H9 (cell line): Measurements from ENCODE around the gene KNG1. TPM values are rescaled to one million over a fixed set of nuclear protein-coding genes. Genes with fewer than 3 reads are reported as not detected.
"Not testable (repeated sequence)": the region's sequence is repeated elsewhere in the genome, so short reads cannot be mapped to it uniquely, and the experiment has no call there.

ENCODE experiments used
- DNase-seq: peaks from one replicate; pipeline ENCODE4 v3.0.0-alpha.2; 2017
- H2AFZ ChIP-seq: one replicate; pipeline ENCODE4 v1.6.1; 2013; ENCODE audit warnings: mild to moderate bottlenecking, low read length, control low read depth, moderate library complexity
- H2AK5ac ChIP-seq: 2 replicates; pipeline ENCODE4 v1.6.1; 2013; ENCODE audit warnings: low read length, control low read depth, mixed read lengths; ENCODE audit not compliant: insufficient read length
- H2BK120ac ChIP-seq: one replicate; pipeline ENCODE4 v1.6.1; 2013; ENCODE audit warnings: low read depth, mild to moderate bottlenecking, low read length, control low read depth, inconsistent platforms; ENCODE audit not compliant: poor library complexity, severe bottlenecking
- H2BK12ac ChIP-seq: 2 replicates; pipeline ENCODE4 v1.6.1; 2013; ENCODE audit warnings: low read length, control low read depth, mixed read lengths, low read depth; ENCODE audit not compliant: insufficient read length
- H2BK15ac ChIP-seq: 2 replicates; pipeline ENCODE4 v1.6.1; 2013; ENCODE audit warnings: low read depth, low read length, control low read depth
- H2BK20ac ChIP-seq: one replicate; pipeline ENCODE4 v1.6.1; 2013; ENCODE audit warnings: low read depth, mild to moderate bottlenecking, low read length, control low read depth, inconsistent platforms; ENCODE audit not compliant: poor library complexity, severe bottlenecking
- H2BK5ac ChIP-seq: 2 replicates; pipeline ENCODE4 v1.6.1; 2013; ENCODE audit warnings: low read length, control low read depth, mixed read lengths; ENCODE audit not compliant: insufficient read length
- H3K14ac ChIP-seq: 2 replicates; pipeline ENCODE4 v1.6.1; 2013; ENCODE audit warnings: low read length, control low read depth; ENCODE audit not compliant: insufficient read depth
- H3K18ac ChIP-seq: 2 replicates; pipeline ENCODE4 v1.6.1; 2013; ENCODE audit warnings: low read depth, mild to moderate bottlenecking, mixed read lengths, low read length, control low read depth; ENCODE audit not compliant: insufficient read length
- H3K23ac ChIP-seq: 2 replicates; pipeline ENCODE4 v1.6.1; 2013; ENCODE audit warnings: low read length, control low read depth, mixed read lengths, low read depth; ENCODE audit not compliant: insufficient read length
- H3K23me2 ChIP-seq: 2 replicates; pipeline ENCODE4 v1.6.1; 2013; ENCODE audit warnings: low read depth, mild to moderate bottlenecking, mixed read lengths, low read length, control low read depth; ENCODE audit not compliant: insufficient read length, poor library complexity, severe bottlenecking
- H3K27ac ChIP-seq: 2 replicates; pipeline ENCODE4 v1.5.1; 2013; ENCODE audit warnings: low read length, control low read depth, mixed read lengths, low read depth; ENCODE audit not compliant: insufficient read length
- H3K27me3 ChIP-seq: 2 replicates; pipeline ENCODE4 v1.6.1; 2013; ENCODE audit warnings: low read length, control low read depth, inconsistent platforms; ENCODE audit not compliant: insufficient read depth
- H3K4ac ChIP-seq: 2 replicates; pipeline ENCODE4 v1.6.1; 2013; ENCODE audit warnings: low read depth, mild to moderate bottlenecking, control low read depth, inconsistent platforms, low read length, moderate library complexity
- H3K4me1 ChIP-seq: 2 replicates; pipeline ENCODE4 v1.6.1; 2013; ENCODE audit warnings: low read length, control low read depth, inconsistent platforms; ENCODE audit not compliant: insufficient read depth
- H3K4me2 ChIP-seq: 2 replicates; pipeline ENCODE4 v1.6.1; 2013; ENCODE audit warnings: low read length, control low read depth, mixed read lengths; ENCODE audit not compliant: insufficient read length, insufficient read depth
- H3K56ac ChIP-seq: 2 replicates; pipeline ENCODE4 v1.6.1; 2013; ENCODE audit warnings: low read depth, mild to moderate bottlenecking, mixed read lengths, low read length, control low read depth; ENCODE audit not compliant: insufficient read length
- H3K79me1 ChIP-seq: 2 replicates; pipeline ENCODE4 v1.6.1; 2013; ENCODE audit warnings: low read depth, mild to moderate bottlenecking, moderate library complexity, low read length, control low read depth, inconsistent platforms; ENCODE audit not compliant: insufficient read depth, poor library complexity, severe bottlenecking
- H3K79me2 ChIP-seq: 2 replicates; pipeline ENCODE4 v1.6.1; 2013; ENCODE audit warnings: low read length, control low read depth, inconsistent platforms; ENCODE audit not compliant: insufficient read depth
- H3K9ac ChIP-seq: 2 replicates; pipeline ENCODE4 v1.6.1; 2013; ENCODE audit warnings: low read length, control low read depth, mixed read lengths; ENCODE audit not compliant: insufficient read length; ENCODE audit errors: extremely low read depth
- H3K9me3 ChIP-seq: one replicate; pipeline ENCODE4 v1.6.1; 2013; ENCODE audit warnings: low read depth, low read length, inconsistent platforms; ENCODE audit not compliant: control insufficient read depth
- H3T11ph ChIP-seq: one replicate; pipeline ENCODE4 v1.6.1; 2013; ENCODE audit warnings: mild to moderate bottlenecking, low read length, control low read depth, inconsistent platforms
- H4K20me1 ChIP-seq: one replicate; pipeline ENCODE4 v1.6.1; 2013; ENCODE audit not compliant: control insufficient read depth, insufficient read length, insufficient read depth
- H4K5ac ChIP-seq: 2 replicates; pipeline ENCODE4 v1.6.1; 2013; ENCODE audit warnings: low read depth, mild to moderate bottlenecking, mixed read lengths, low read length, control low read depth; ENCODE audit not compliant: insufficient read length
- H4K8ac ChIP-seq: replicated peaks from 2 replicates; pipeline ENCODE4 v1.6.1; 2013; ENCODE audit warnings: low read length, control low read depth, mixed read lengths, low read depth; ENCODE audit not compliant: insufficient read length
- H4K91ac ChIP-seq: 2 replicates; pipeline ENCODE4 v1.6.1; 2013; ENCODE audit warnings: low read depth, mild to moderate bottlenecking, moderate library complexity, mixed read lengths, low read length, control low read depth; ENCODE audit not compliant: insufficient read length
- H3K27ac Mint-ChIP-seq, 3 experiments: 2 replicates in 2 of 3; 3 replicates in 1 of 3; pipeline ENCODE4 v1.8.0; 2020 to 2021; ENCODE audit warnings: mixed read lengths in 3 of 3, mild to moderate bottlenecking in 1 of 3, moderate library complexity in 1 of 3
- H3K27me3 Mint-ChIP-seq: 2 replicates; pipeline ENCODE4 v1.8.0; 2021; ENCODE audit warnings: low read depth, mild to moderate bottlenecking, moderate library complexity, mixed read lengths
- H3K36me3 Mint-ChIP-seq, 3 experiments: 2 replicates in 2 of 3; 3 replicates in 1 of 3; pipeline ENCODE4 v1.8.0; 2020 to 2021; ENCODE audit warnings: low read depth in 3 of 3, mixed read lengths in 3 of 3; ENCODE audit not compliant: insufficient read depth in 1 of 3
- H3K4me1 Mint-ChIP-seq, 2 experiments: 2 replicates each; pipeline ENCODE4 v1.8.0; 2020; ENCODE audit warnings: mixed read lengths in 2 of 2
- H3K4me3 Mint-ChIP-seq, 2 experiments: 2 replicates in 1 of 2; 3 replicates in 1 of 2; pipeline ENCODE4 v1.8.0; 2020 to 2021; ENCODE audit warnings: mild to moderate bottlenecking in 2 of 2, mixed read lengths in 2 of 2, moderate library complexity in 1 of 2
- H3K9me3 Mint-ChIP-seq, 2 experiments: 2 replicates in 1 of 2; 3 replicates in 1 of 2; pipeline ENCODE4 v1.8.0; 2020; ENCODE audit warnings: mild to moderate bottlenecking in 2 of 2, mixed read lengths in 2 of 2, moderate library complexity in 1 of 2
- CTCF ChIP-seq: fragments of 200-600 bp; sonication (generic); conservative IDR thresholded peaks from 3 replicates; pipeline ENCODE4 v1.8.0; 2021; ENCODE audit warnings: antibody characterized with exemption, mild to moderate bottlenecking
- WGBS: extraction: QIAGEN DNeasy Blood & Tissue Kit; methylation state at CpG from one replicate; pipeline ENCODE4 v1.1.7; 2013; ENCODE audit warnings: missing lambda C conversion rate, low lambda C conversion rate, mixed read lengths; ENCODE audit not compliant: insufficient read length; ENCODE audit errors: extremely low coverage; 5-methylcytosine and 5-hydroxymethylcytosine counted together
- total RNA-seq: library from RNA; stranded (reverse); gene quantifications from 2 replicates; pipeline ENCODE4 v1.2.1, GENCODE V29; 2021

The KNG1 gene
- total RNA-seq, 1 experiment from 2014 or later: not detected

DNA sequence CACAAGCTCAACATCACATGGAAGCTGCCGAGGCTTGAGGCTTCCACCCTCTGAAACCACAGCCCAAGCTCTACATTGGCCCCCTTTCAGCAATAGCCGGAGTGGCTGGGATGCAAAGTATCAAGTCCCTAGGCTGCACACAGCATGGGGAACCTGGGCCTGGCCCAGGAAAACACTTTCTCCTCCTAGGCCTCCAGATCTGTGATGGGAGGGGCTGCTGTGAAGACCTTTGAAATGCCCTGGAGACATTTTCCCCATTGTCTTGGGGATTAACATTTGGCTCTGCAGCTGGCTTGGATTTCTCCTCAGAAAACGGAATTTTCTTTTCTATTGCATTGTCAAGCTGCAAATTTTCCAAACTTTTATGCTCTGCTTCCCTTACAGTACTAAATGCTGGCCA, 33.2 kb upstream of the KNG1 start:
- Histone ChIP-seq H3K18ac (no peak overlapping the region), H2BK12ac (no peak overlapping the region), H4K8ac (no peak overlapping the region), H3K27me3 (no peaks in the 10 kb centered on the region), H3K79me2 (no peaks in the 10 kb centered on the region), H3K4me1 (no peaks in the 10 kb centered on the region), H2AFZ (no peak overlapping the region), H2AK5ac (no peak overlapping the region), H4K5ac (no peak overlapping the region), H3K14ac (no peak overlapping the region), H2BK15ac (no peak overlapping the region), H3K56ac (no peak overlapping the region), H3K23me2 (no peaks in the 10 kb centered on the region), H2BK20ac (no peak overlapping the region), H3K4me2 (no peak overlapping the region), H3K79me1 (no peaks in the 10 kb centered on the region), H3K9ac (no peak overlapping the region), H3K9me3 (no peaks in the 10 kb centered on the region), H2BK5ac (no peak overlapping the region), H3T11ph (no peak overlapping the region), H2BK120ac (no peak overlapping the region), H3K4ac (no peak overlapping the region), H4K20me1 (no peaks in the 10 kb centered on the region), H3K27ac (no peak overlapping the region), H4K91ac (no peak overlapping the region), H3K23ac (no peak overlapping the region)
- DNase-seq: no peak
- Mint-ChIP-seq H3K4me3 (no peak overlapping the region), H3K9me3 (peaks cover 13 to 20% of the 10 kb centered on the region in 2 experiments), H3K4me1 (peaks cover 0 to 9% of the 10 kb centered on the region in 2 experiments; a peak in 2 of 4 replicates), H3K36me3 (peaks cover 5 to 12% (median 10%) of the 10 kb centered on the region in 3 experiments), H3K27ac (no peak overlapping the region; a peak in 1 of 7 replicates), H3K27me3 (peaks cover 1% of the 10 kb centered on the region)
- WGBS: no CpG with 5 or more reads among the region's 3 CpGs
- no peak for TF ChIP-seq CTCF

DNA sequence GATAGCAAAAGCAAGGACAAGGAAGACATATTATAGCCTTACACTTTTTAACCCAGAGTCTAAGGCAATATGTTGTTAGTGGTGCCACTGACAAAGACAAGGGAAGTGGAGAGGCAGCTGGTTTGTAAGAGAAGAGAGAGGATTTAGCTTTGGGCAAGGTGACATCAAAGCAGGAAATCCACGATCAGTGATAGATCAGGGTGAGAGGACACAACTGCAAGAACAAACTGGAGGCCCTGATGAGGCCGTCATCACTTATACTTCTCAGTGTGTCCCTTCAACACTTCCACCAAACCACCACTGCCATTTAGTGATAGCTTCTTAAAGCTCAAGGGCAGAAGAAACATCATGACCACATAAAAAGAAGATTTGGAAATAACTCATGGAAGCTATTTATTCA, 30.7 kb upstream of the KNG1 start:
- not testable (repeated sequence) for H2BK15ac ChIP-seq, H3K23ac ChIP-seq, H4K91ac ChIP-seq, H3K4me2 ChIP-seq, H3K27me3 Mint-ChIP-seq, H3K27ac Mint-ChIP-seq, H3K79me2 ChIP-seq, H2AK5ac ChIP-seq, H3K4ac ChIP-seq, H3K56ac ChIP-seq, H3K4me1 ChIP-seq, H4K5ac ChIP-seq, H3K4me1 Mint-ChIP-seq, H3K4me3 Mint-ChIP-seq, H3T11ph ChIP-seq, H3K23me2 ChIP-seq, H3K9ac ChIP-seq, H2BK5ac ChIP-seq, H2BK12ac ChIP-seq, DNase-seq, H2BK20ac ChIP-seq, H3K79me1 ChIP-seq, H3K27me3 ChIP-seq, H4K20me1 ChIP-seq, H2BK120ac ChIP-seq, H4K8ac ChIP-seq, H3K9me3 ChIP-seq, H2AFZ ChIP-seq, H3K14ac ChIP-seq, H3K27ac ChIP-seq, H3K18ac ChIP-seq
- Mint-ChIP-seq H3K9me3 (peaks cover 13 to 20% of the 10 kb centered on the region in 2 experiments), H3K36me3 (peaks cover 5 to 12% (median 10%) of the 10 kb centered on the region in 3 experiments)
- no CpG with 5 or more reads among the region's 2 CpGs for WGBS
